Endothelial cell of umbilical vein (primary cell): ENCODE results near the gene JAG2.

ENCODE experiments used
- EZH2 ChIP-seq: IDR thresholded peaks from 2 replicates; pipeline ENCODE4 v1.6.1; 2012; ENCODE audit warnings: borderline replicate concordance, low read depth, mild to moderate bottlenecking, moderate library complexity, low read length, inconsistent platforms; ENCODE audit not compliant: severe bottlenecking
- FOS ChIP-seq: IDR thresholded peaks from 2 replicates; pipeline ENCODE4 v1.6.1; 2011; ENCODE audit warnings: mild to moderate bottlenecking, low read length, moderate library complexity, borderline replicate concordance; ENCODE audit not compliant: insufficient read depth
- JUN ChIP-seq: IDR thresholded peaks from 2 replicates; pipeline ENCODE4 v1.6.1; 2011; ENCODE audit warnings: borderline replicate concordance, low read depth; ENCODE audit not compliant: insufficient read length, insufficient read depth
- MYC ChIP-seq: IDR thresholded peaks from one replicate; pipeline ENCODE4 v1.6.1; 2011; ENCODE audit warnings: mild to moderate bottlenecking, low read depth, low read length
- POLR2A ChIP-seq: IDR thresholded peaks from 2 replicates; pipeline ENCODE4 v1.6.1; 2012; ENCODE audit warnings: low read depth, mild to moderate bottlenecking, control low read depth, low read length
- POLR2AphosphoS5 ChIP-seq: IDR thresholded peaks from 2 replicates; pipeline ENCODE4 v1.6.1; 2012; ENCODE audit warnings: low read depth, mild to moderate bottlenecking, control low read depth, low read length, moderate library complexity; ENCODE audit not compliant: insufficient read depth
- TF ChIP-seq, protein P1 (sequence below), 2 donors: IDR thresholded peaks; 1 replicate in 1 of 2; 2 replicates in 1 of 2; pipeline ENCODE4 v1.5.1; 2011; ENCODE audit warnings: low read length in 2 of 2, mild to moderate bottlenecking in 2 of 2, moderate library complexity in 2 of 2, control low read depth in 1 of 2, inconsistent platforms in 1 of 2, low read depth in 1 of 2; ENCODE audit not compliant: insufficient read depth in 1 of 2; ENCODE audit errors: extremely low read depth in 1 of 2
- TF ChIP-seq, protein P2 (sequence below): IDR thresholded peaks from 2 replicates; pipeline ENCODE4 v1.6.1; 2011; ENCODE audit not compliant: insufficient read depth, insufficient read length

DNA sequence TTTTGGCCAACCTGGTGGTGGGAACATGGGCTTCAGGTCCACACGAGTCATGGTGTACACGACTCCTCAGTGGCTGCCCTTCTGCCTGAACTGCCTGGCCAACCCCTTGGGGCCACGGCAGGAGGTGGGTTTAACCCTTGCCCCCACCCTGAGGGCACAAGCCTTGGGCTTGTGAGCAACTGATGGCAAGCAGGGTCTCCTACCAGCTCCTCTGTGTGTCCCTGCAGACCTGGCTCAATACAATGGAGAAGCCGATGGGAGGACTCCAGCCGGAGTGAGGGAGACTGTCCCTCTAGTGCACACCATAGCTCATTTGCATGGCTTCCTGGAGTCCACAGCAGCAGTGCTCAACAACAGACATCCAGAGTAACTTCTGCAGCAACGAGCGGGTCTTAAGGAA, 28.0 kb downstream of the JAG2 start:
- no peak for TF ChIP-seq POLR2AphosphoS5
- TF ChIP-seq, protein P1, sequence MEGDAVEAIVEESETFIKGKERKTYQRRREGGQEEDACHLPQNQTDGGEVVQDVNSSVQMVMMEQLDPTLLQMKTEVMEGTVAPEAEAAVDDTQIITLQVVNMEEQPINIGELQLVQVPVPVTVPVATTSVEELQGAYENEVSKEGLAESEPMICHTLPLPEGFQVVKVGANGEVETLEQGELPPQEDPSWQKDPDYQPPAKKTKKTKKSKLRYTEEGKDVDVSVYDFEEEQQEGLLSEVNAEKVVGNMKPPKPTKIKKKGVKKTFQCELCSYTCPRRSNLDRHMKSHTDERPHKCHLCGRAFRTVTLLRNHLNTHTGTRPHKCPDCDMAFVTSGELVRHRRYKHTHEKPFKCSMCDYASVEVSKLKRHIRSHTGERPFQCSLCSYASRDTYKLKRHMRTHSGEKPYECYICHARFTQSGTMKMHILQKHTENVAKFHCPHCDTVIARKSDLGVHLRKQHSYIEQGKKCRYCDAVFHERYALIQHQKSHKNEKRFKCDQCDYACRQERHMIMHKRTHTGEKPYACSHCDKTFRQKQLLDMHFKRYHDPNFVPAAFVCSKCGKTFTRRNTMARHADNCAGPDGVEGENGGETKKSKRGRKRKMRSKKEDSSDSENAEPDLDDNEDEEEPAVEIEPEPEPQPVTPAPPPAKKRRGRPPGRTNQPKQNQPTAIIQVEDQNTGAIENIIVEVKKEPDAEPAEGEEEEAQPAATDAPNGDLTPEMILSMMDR (IDR thresholded peaks at IDR 0.05; ENCODE audit: extremely low read depth in 1 of 2, insufficient read depth in 1 of 2, low read depth in 1 of 2, low read length in 2 of 2) = no peak
- no peak for TF ChIP-seq POLR2A
- TF ChIP-seq EZH2 = no peak
- no peak for TF ChIP-seq MYC
- TF ChIP-seq, protein P2, sequence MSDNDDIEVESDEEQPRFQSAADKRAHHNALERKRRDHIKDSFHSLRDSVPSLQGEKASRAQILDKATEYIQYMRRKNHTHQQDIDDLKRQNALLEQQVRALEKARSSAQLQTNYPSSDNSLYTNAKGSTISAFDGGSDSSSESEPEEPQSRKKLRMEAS = no peak
- TF ChIP-seq FOS = no peak
- TF ChIP-seq JUN = no peak
